Sigmoid colon (tissue), 7 donors: ENCODE results near the gene MAT2A. TPM values are rescaled to one million over a fixed set of nuclear protein-coding genes. Genes with fewer than 3 reads are reported as not detected.
A peak's percentile ranks its signal among the peaks of the same experiment; 100 is the strongest.

Experiments used
- DNase-seq: peaks from one replicate; pipeline ENCODE4 v3.0.0-alpha.2; 2019
- H3K27ac ChIP-seq, 4 donors: fragments of 200-600 bp; sonication (generic); one replicate each; pipeline ENCODE4 v1.5.1; 2016 to 2019; ENCODE audit warnings: mild to moderate bottlenecking in 1 of 4
- H3K27me3 ChIP-seq, 3 donors: fragments of 200-600 bp; sonication (generic); one replicate each; pipeline ENCODE4 v1.5.1; 2019; ENCODE audit warnings: mild to moderate bottlenecking in 1 of 3
- H3K36me3 ChIP-seq, 4 donors: fragments of 200-600 bp; sonication (generic); one replicate each; pipeline ENCODE4 v1.5.1; 2016 to 2019
- H3K4me1 ChIP-seq, 4 donors: fragments of 200-600 bp; sonication (generic); one replicate each; pipeline ENCODE4 v1.5.1; 2017 to 2019
- H3K4me3 ChIP-seq, 4 donors: fragments of 200-600 bp; sonication (generic); one replicate each; pipeline ENCODE4 v1.5.1; 2017 to 2019; ENCODE audit warnings: mild to moderate bottlenecking in 2 of 4, moderate library complexity in 1 of 4
- H3K9me3 ChIP-seq, 4 donors: fragments of 200-600 bp in 3 of 4; sonication (generic) in 3 of 4; one replicate each; pipeline versions ENCODE4 v1.5.1 to v1.6.1; 2013 to 2019
- CTCF ChIP-seq, 4 experiments: fragments of 450-650 bp in 3 of 4; fragments of 200-600 bp in 1 of 4; IDR thresholded peaks; one replicate each; pipeline ENCODE4 v1.5.1; 2016 to 2019; ENCODE audit warnings: antibody characterized with exemption in 4 of 4, mild to moderate bottlenecking in 3 of 4, moderate library complexity in 2 of 4
- EP300 ChIP-seq, 4 donors: sonication (generic); formaldehyde crosslinking; IDR thresholded peaks; one replicate each; pipeline ENCODE4 v1.6.1; 2017; ENCODE audit warnings: antibody characterized with exemption in 4 of 4
- POLR2A ChIP-seq, 2 donors: fragments of 450-650 bp; IDR thresholded peaks; one replicate each; pipeline ENCODE4 v1.6.1; 2016; ENCODE audit warnings: antibody characterized with exemption in 2 of 2, mild to moderate bottlenecking in 2 of 2, moderate library complexity in 2 of 2
- POLR2AphosphoS5 ChIP-seq, 4 donors: sonication (generic); formaldehyde crosslinking; IDR thresholded peaks; one replicate each; pipeline ENCODE4 v1.6.1; 2017; ENCODE audit warnings: antibody characterized with exemption in 4 of 4
- WGBS, 2 donors: extraction: QIAGEN DNeasy Blood & Tissue Kit; methylation state at CpG; one replicate each; pipeline ENCODE4 v1.1.7; 2013; 5-methylcytosine and 5-hydroxymethylcytosine counted together
- intact Hi-C: fragments of 100-400 bp; cut with DNase I; formaldehyde crosslinking; loops from one replicate; pipeline ENCODE4 v1.15.1; 2023
- polyA plus RNA-seq, 3 donors: library from polyadenylated mRNA; stranded (reverse); fragments of 200-250 nt; gene quantifications; one replicate each; pipeline ENCODE4 v1.2.3, GENCODE V29; 2013
- total RNA-seq, 4 donors: library from RNA; depleted of rRNA; stranded (reverse); fragments of >200 nt; gene quantifications; one replicate each; pipeline ENCODE4 v1.1.0, GENCODE V29; 2016
- donor health status: healthy with polysubstance abuse.
- donor health status: Bipolar disorder and iron deficiency.
- donor health status: healthy.

MAT2A gene
- total and polyA plus RNA-seq, 7 donors, result 52.3 to 249 (median 139) TPM

- TF ChIP-seq EP300 (IDR thresholded peaks at IDR 0.05) (no peak), CTCF (IDR thresholded peaks at IDR 0.05) (no peak), POLR2AphosphoS5 (IDR thresholded peaks at IDR 0.05) (no peak), POLR2A (IDR thresholded peaks at IDR 0.05) (no peak)
- Histone ChIP-seq H3K27ac (no peak overlapping the region), H3K36me3 (no peaks in the 10 kb centered on the region), H3K4me1 (peaks cover 0 to 7% (median 4%) of the 10 kb centered on the region in 4 donors), H3K9me3 (no peaks in the 10 kb centered on the region), H3K4me3 (no peak overlapping the region), H3K27me3 (no peaks in the 10 kb centered on the region)
- intact Hi-C loops, result no loop called here
- 95 to 97% methylated on average over 1 of the region's 1 CpG for WGBS, 2 donors
- DNase-seq, result no peak
Measured at GRCh38 chr2:85529809-85530208, 9.2 kb upstream of the MAT2A start.

GRCh38 chr2:85531589-85531988 is 7.4 kb upstream of the MAT2A start:
- no peak overlapping the region for H3K27ac ChIP-seq
- H3K4me3 ChIP-seq, result no peak overlapping the region
- no peak for DNase-seq
- H3K27me3 ChIP-seq, result no peaks in the 10 kb centered on the region
- peaks cover 0 to 6% (median 5%) of the 10 kb centered on the region in 4 donors for H3K4me1 ChIP-seq
- TF ChIP-seq POLR2AphosphoS5 (IDR thresholded peaks at IDR 0.05) (no peak), POLR2A (IDR thresholded peaks at IDR 0.05) (no peak), EP300 (IDR thresholded peaks at IDR 0.05) (no peak), CTCF (IDR thresholded peaks at IDR 0.05) (no peak)
- intact Hi-C loops, result no loop called here
- H3K36me3 ChIP-seq, result no peaks in the 10 kb centered on the region
- no peaks in the 10 kb centered on the region for H3K9me3 ChIP-seq
- 64 to 66% methylated on average over 2 of the region's 2 CpGs for WGBS, 2 donors

- TF ChIP-seq POLR2A (IDR thresholded peaks at IDR 0.05) (no peak), POLR2AphosphoS5 (IDR thresholded peaks at IDR 0.05) (no peak), CTCF (IDR thresholded peaks at IDR 0.05) (no peak), EP300 (IDR thresholded peaks at IDR 0.05) (no peak)
- 42 to 68% methylated on average over 3 of the region's 3 CpGs for WGBS, 2 donors
- Histone ChIP-seq H3K4me3 (no peak overlapping the region), H3K27me3 (no peaks in the 10 kb centered on the region), H3K9me3 (no peaks in the 10 kb centered on the region), H3K4me1 (peaks cover 0 to 18% (median 16%) of the 10 kb centered on the region in 4 donors), H3K27ac (peak overlapping the region in 3 of 4 donors; percentile 54 to 100 (median 99)), H3K36me3 (no peaks in the 10 kb centered on the region)
- DNase-seq, result no peak
- intact Hi-C loops, result no loop called here
Measured at GRCh38 chr2:85534099-85534498, 4.9 kb upstream of the MAT2A start.

- TF ChIP-seq POLR2AphosphoS5 (IDR thresholded peaks at IDR 0.05) (no peak), CTCF (IDR thresholded peaks at IDR 0.05) (no peak), POLR2A (IDR thresholded peaks at IDR 0.05) (no peak), EP300 (IDR thresholded peaks at IDR 0.05) (no peak)
- intact Hi-C loops, result no loop called here
- Histone ChIP-seq H3K27ac (peak overlapping the region in 3 of 4 donors; percentile 99 to 100 (median 99)), H3K9me3 (no peaks in the 10 kb centered on the region), H3K4me1 (peaks cover 0 to 18% (median 16%) of the 10 kb centered on the region in 4 donors), H3K36me3 (no peaks in the 10 kb centered on the region), H3K4me3 (no peak overlapping the region), H3K27me3 (no peaks in the 10 kb centered on the region)
- 70 to 71% methylated on average over 3 of the region's 3 CpGs for WGBS, 2 donors
- no peak for DNase-seq
Measured at GRCh38 chr2:85534881-85535280, 4.1 kb upstream of the MAT2A start.

- H3K27ac ChIP-seq, result peak overlapping the region; percentile 99 to 100 (median 99)
- intact Hi-C loops, result no loop called here
- TF ChIP-seq CTCF (IDR thresholded peaks at IDR 0.05), result no peak
- no peak for TF ChIP-seq EP300 (IDR thresholded peaks at IDR 0.05)
- no peak for TF ChIP-seq POLR2AphosphoS5 (IDR thresholded peaks at IDR 0.05)
- no peak for TF ChIP-seq POLR2A (IDR thresholded peaks at IDR 0.05)
Measured at GRCh38 chr2:85536479-85536878, 2.5 kb upstream of the MAT2A start.

More at GRCh38 chr2:85536479-85536878, 2.5 kb upstream of the MAT2A start:
- DNase-seq, result no peak
- peaks cover 2 to 10% (median 4%) of the 10 kb centered on the region in 4 donors for H3K36me3 ChIP-seq
- peaks cover 0 to 29% (median 27%) of the 10 kb centered on the region in 4 donors for H3K4me1 ChIP-seq
- no peaks in the 10 kb centered on the region for H3K9me3 ChIP-seq
- no peak overlapping the region for H3K4me3 ChIP-seq
- 86% methylated on average over 3 of the region's 3 CpGs for WGBS, 2 donors
- no peaks in the 10 kb centered on the region for H3K27me3 ChIP-seq
